Mesendoderm (in vitro differentiated cells): ENCODE results near the gene HOXD10.

Experiments used
- DNase-seq: peaks from one replicate; pipeline ENCODE4 v3.0.0; 2013
- H2AK5ac ChIP-seq: 2 replicates; pipeline ENCODE4 v1.6.1; 2013; ENCODE audit warnings: low read length, inconsistent platforms
- H2BK120ac ChIP-seq: 2 replicates; pipeline ENCODE4 v1.6.1; 2013; ENCODE audit warnings: low read depth, mild to moderate bottlenecking, low read length, moderate library complexity, mixed read lengths
- H2BK15ac ChIP-seq: replicated peaks from 2 replicates; pipeline ENCODE4 v1.6.1; 2013; ENCODE audit warnings: low read depth, mild to moderate bottlenecking, moderate library complexity
- H2BK5ac ChIP-seq: 2 replicates; pipeline ENCODE4 v1.6.1; 2013; ENCODE audit warnings: low read length, inconsistent platforms
- H3K18ac ChIP-seq: 2 replicates; pipeline ENCODE4 v1.6.1; 2013; ENCODE audit warnings: mild to moderate bottlenecking, low read length, mixed read lengths
- H3K23ac ChIP-seq: one replicate; pipeline ENCODE4 v1.6.1; 2013; ENCODE audit warnings: low read length
- H3K27ac ChIP-seq: 2 replicates; pipeline ENCODE4 v1.5.1; 2013; ENCODE audit warnings: low read depth, mild to moderate bottlenecking, inconsistent platforms, low read length, moderate library complexity
- H3K27me3 ChIP-seq: 2 replicates; pipeline ENCODE4 v1.6.1; 2013; ENCODE audit warnings: low read length, control low read depth, mild to moderate bottlenecking, inconsistent platforms; ENCODE audit not compliant: insufficient read depth, poor library complexity
- H3K36me3 ChIP-seq: 2 replicates; pipeline ENCODE4 v1.6.1; 2013; ENCODE audit warnings: low read length, inconsistent platforms; ENCODE audit not compliant: control insufficient read depth, insufficient read depth
- H3K4ac ChIP-seq: one replicate; pipeline ENCODE4 v1.6.1; 2013; ENCODE audit warnings: low read depth, mild to moderate bottlenecking, low read length, moderate library complexity
- H3K4me1 ChIP-seq: 2 replicates; pipeline ENCODE4 v1.6.1; 2013; ENCODE audit warnings: low read depth, low read length, inconsistent platforms; ENCODE audit not compliant: control insufficient read depth
- H3K4me2 ChIP-seq: 2 replicates; pipeline ENCODE4 v1.6.1; 2013; ENCODE audit warnings: low read length
- H3K4me3 ChIP-seq: 2 replicates; pipeline ENCODE4 v1.5.1; 2013; ENCODE audit warnings: mild to moderate bottlenecking, low read length
- H3K56ac ChIP-seq: one replicate; pipeline ENCODE4 v1.6.1; 2013; ENCODE audit warnings: low read length
- H3K79me1 ChIP-seq: 2 replicates; pipeline ENCODE4 v1.6.1; 2013; ENCODE audit warnings: low read length, inconsistent platforms
- H3K79me2 ChIP-seq: 2 replicates; pipeline ENCODE4 v1.6.1; 2013; ENCODE audit warnings: mild to moderate bottlenecking, low read length; ENCODE audit not compliant: control insufficient read depth, insufficient read depth
- H3K9ac ChIP-seq: 2 replicates; pipeline ENCODE4 v1.6.1; 2013; ENCODE audit warnings: low read length, inconsistent platforms
- H4K5ac ChIP-seq: one replicate; pipeline ENCODE4 v1.6.1; 2013; ENCODE audit warnings: low read length
- H4K8ac ChIP-seq: one replicate; pipeline ENCODE4 v1.6.1; 2013; ENCODE audit warnings: low read depth, mild to moderate bottlenecking, control low read depth, low read length, moderate library complexity
- WGBS: extraction: QIAGEN DNeasy Blood & Tissue Kit; methylation state at CpG from one replicate; pipeline ENCODE4 v1.1.7; 2013; ENCODE audit warnings: low lambda C conversion rate, missing lambda C conversion rate; ENCODE audit not compliant: insufficient coverage; ENCODE audit errors: extremely low coverage; 5-methylcytosine and 5-hydroxymethylcytosine counted together

Gene HOXD10

GRCh38 chr2:176088937-176089842 is 27.4 kb upstream of the HOXD10 start:
- no peak overlapping the region for H2BK5ac ChIP-seq
- no peak for DNase-seq
- no peaks in the 10 kb centered on the region for H3K79me1 ChIP-seq
- no peak overlapping the region for H3K4ac ChIP-seq
- peak overlapping the region; percentile 7 for H3K56ac ChIP-seq
- no CpG with 5 or more reads among the region's 6 CpGs for WGBS
- no peak overlapping the region for H3K18ac ChIP-seq
- H3K23ac ChIP-seq, result no peak overlapping the region
- H4K5ac ChIP-seq, result no peak overlapping the region
- no peak overlapping the region for H2BK15ac ChIP-seq
- H3K36me3 ChIP-seq, result no peaks in the 10 kb centered on the region
- no peaks in the 10 kb centered on the region for H3K79me2 ChIP-seq
- H3K4me3 ChIP-seq, result no peak overlapping the region
- H3K27me3 ChIP-seq, result peaks cover 81% of the 10 kb centered on the region
- no peak overlapping the region for H3K27ac ChIP-seq
- no peak overlapping the region for H4K8ac ChIP-seq
- H2BK120ac ChIP-seq, result no peak overlapping the region
- H2AK5ac ChIP-seq, result no peak overlapping the region
- no peak overlapping the region for H3K4me2 ChIP-seq
- H3K9ac ChIP-seq, result no peak overlapping the region
- H3K4me1 ChIP-seq, result peaks cover 7% of the 10 kb centered on the region

GRCh38 chr2:176089843-176090395 is 26.7 kb upstream of the HOXD10 start:
- no peak for DNase-seq
- Histone ChIP-seq H3K4me1 (peaks cover 5% of the 10 kb centered on the region), H4K8ac (no peak overlapping the region)

GRCh38 chr2:176090862-176091261 is 25.7 kb upstream of the HOXD10 start:
- Histone ChIP-seq H3K23ac (no peak overlapping the region), H2AK5ac (no peak overlapping the region), H2BK5ac (no peak overlapping the region), H3K4me2 (no peak overlapping the region), H2BK120ac (no peak overlapping the region), H3K18ac (no peak overlapping the region), H3K27ac (no peak overlapping the region), H3K79me2 (no peaks in the 10 kb centered on the region), H3K4ac (no peak overlapping the region), H3K27me3 (peaks cover 76% of the 10 kb centered on the region), H3K4me1 (peaks cover 4% of the 10 kb centered on the region), H3K9ac (no peak overlapping the region), H3K36me3 (no peaks in the 10 kb centered on the region), H3K56ac (no peak overlapping the region), H4K5ac (no peak overlapping the region), H3K79me1 (no peaks in the 10 kb centered on the region), H3K4me3 (no peak overlapping the region), H2BK15ac (no peak overlapping the region), H4K8ac (no peak overlapping the region)
- no peak for DNase-seq
- WGBS, result no CpG with 5 or more reads among the region's 5 CpGs

More at GRCh38 chr2:176089843-176090395, 26.7 kb upstream of the HOXD10 start:
- Histone ChIP-seq H2BK120ac (no peak overlapping the region), H2BK5ac (no peak overlapping the region), H4K5ac (no peak overlapping the region), H2BK15ac (no peak overlapping the region), H3K23ac (no peak overlapping the region), H3K36me3 (no peaks in the 10 kb centered on the region), H3K56ac (no peak overlapping the region), H3K4me3 (no peak overlapping the region), H3K9ac (no peak overlapping the region), H3K18ac (no peak overlapping the region), H3K4me2 (no peak overlapping the region), H3K4ac (no peak overlapping the region), H2AK5ac (no peak overlapping the region), H3K79me2 (no peaks in the 10 kb centered on the region), H3K27me3 (peaks cover 80% of the 10 kb centered on the region), H3K27ac (no peak overlapping the region), H3K79me1 (no peaks in the 10 kb centered on the region)

GRCh38 chr2:176091329-176092258 is 25.0 kb upstream of the HOXD10 start:
- Histone ChIP-seq H3K36me3 (no peaks in the 10 kb centered on the region), H3K4ac (no peak overlapping the region), H2BK120ac (no peak overlapping the region), H3K18ac (no peak overlapping the region), H3K27ac (no peak overlapping the region), H3K79me2 (no peaks in the 10 kb centered on the region), H3K4me1 (peaks cover 6% of the 10 kb centered on the region), H3K4me3 (no peak overlapping the region), H2AK5ac (no peak overlapping the region), H2BK5ac (no peak overlapping the region), H3K23ac (no peak overlapping the region), H3K27me3 (peaks cover 70% of the 10 kb centered on the region), H3K9ac (no peak overlapping the region), H3K4me2 (no peak overlapping the region), H3K56ac (no peak overlapping the region), H4K5ac (no peak overlapping the region), H2BK15ac (no peak overlapping the region), H3K79me1 (no peaks in the 10 kb centered on the region), H4K8ac (no peak overlapping the region)
- peak; percentile 37 for DNase-seq
- WGBS, result no CpG with 5 or more reads among the region's 31 CpGs

- WGBS, result no CpG with 5 or more reads among the region's 95 CpGs
- peak; percentile 77 for DNase-seq
Observed at GRCh38 chr2:176092270-176093144, 24.1 kb upstream of the HOXD10 start, which contains the start of gene HOXD13. TSS of gene HOXD13 (plus strand) at chr2:176092721. CDS start at chr2:176092891, 170 bp downstream.

More at GRCh38 chr2:176092270-176093144, 24.1 kb upstream of the HOXD10 start, which contains the start of gene HOXD13:
- Histone ChIP-seq H3K79me1 (no peaks in the 10 kb centered on the region), H3K4me2 (peak within 1 kb of the TSS; percentile 60), H3K23ac (peak within 1 kb of the TSS; percentile 54), H3K4ac (no peak within 1 kb of the TSS), H3K36me3 (no peaks in the 10 kb centered on the region), H2BK120ac (no peak within 1 kb of the TSS), H3K27ac (no peak within 1 kb of the TSS), H4K5ac (no peak within 1 kb of the TSS), H2BK5ac (no peak within 1 kb of the TSS), H3K4me1 (peaks cover 6% of the 10 kb centered on the region), H3K4me3 (no peak within 1 kb of the TSS), H4K8ac (no peak within 1 kb of the TSS), H3K56ac (peak within 1 kb of the TSS; percentile 56), H3K79me2 (no peaks in the 10 kb centered on the region), H2AK5ac (no peak within 1 kb of the TSS), H3K27me3 (peaks cover 63% of the 10 kb centered on the region), H3K9ac (peak within 1 kb of the TSS; percentile 24), H3K18ac (no peak within 1 kb of the TSS), H2BK15ac (no peak within 1 kb of the TSS)
